HepG2 (cell line): ENCODE measurements around the gene EPB42.

Experiments
- ARID3A ChIP-seq: IDR thresholded peaks from 2 replicates; pipeline ENCODE4 v1.6.1; 2012; ENCODE audit warnings: low read depth, low read length, improper control_type of control experiment
- CTCF ChIP-seq: sonication (generic); formaldehyde crosslinking; IDR thresholded peaks from 2 replicates; pipeline ENCODE4 v1.5.0; 2020; ENCODE audit warnings: mild to moderate bottlenecking, missing genetic modification reagents, moderate library complexity
- DNMT3B ChIP-seq: conservative IDR thresholded peaks from 2 replicates; pipeline ENCODE4 v1.6.1; 2016; ENCODE audit warnings: missing biosample characterization, control low read depth
- HNRNPUL1 ChIP-seq: fragments of 200-400 bp; formaldehyde crosslinking; IDR thresholded peaks from 2 replicates; pipeline ENCODE4 v1.6.1; 2017; ENCODE audit warnings: low read depth, mild to moderate bottlenecking, low read length, moderate library complexity
- JUN ChIP-seq: sonication (generic); formaldehyde crosslinking; IDR thresholded peaks from 2 replicates; pipeline ENCODE4 v1.4.0; 2020; ENCODE audit warnings: mild to moderate bottlenecking, missing genetic modification reagents
- MED1 ChIP-seq: sonication (generic); formaldehyde crosslinking; IDR thresholded peaks from 2 replicates; pipeline ENCODE4 v1.4.0; 2020; ENCODE audit warnings: missing genetic modification reagents
- NR1H2 ChIP-seq: sonication (generic); formaldehyde crosslinking; IDR thresholded peaks from 2 replicates; pipeline ENCODE4 v1.8.1; 2022; ENCODE audit warnings: low read depth, missing genetic modification reagents, borderline replicate concordance
- PHB2 ChIP-seq: fragments of 450-650 bp; IDR thresholded peaks from 2 replicates; pipeline ENCODE4 v1.6.1; 2018; ENCODE audit not compliant: partially characterized antibody
- SP2 ChIP-seq: sonication (generic); formaldehyde crosslinking; IDR thresholded peaks from 2 replicates; pipeline ENCODE4 v1.5.1; 2020; ENCODE audit warnings: mild to moderate bottlenecking, missing genetic modification reagents
- TBP ChIP-seq: sonication (generic); formaldehyde crosslinking; IDR thresholded peaks from 2 replicates; pipeline ENCODE4 v1.5.0; 2020; ENCODE audit warnings: missing genetic modification reagents
- ZNF138 ChIP-seq: sonication (generic); formaldehyde crosslinking; IDR thresholded peaks from 2 replicates; pipeline ENCODE4 v1.5.0; 2020; ENCODE audit warnings: mild to moderate bottlenecking, low read depth, missing genetic modification reagents
- TF ChIP-seq, protein P1 (sequence below): fragments of 450-650 bp; IDR thresholded peaks from 2 replicates; pipeline ENCODE4 v1.6.1; 2016
- TF ChIP-seq, protein P2 (sequence below): sonication (generic); formaldehyde crosslinking; IDR thresholded peaks from 2 replicates; pipeline ENCODE4 v1.4.0; 2020; ENCODE audit warnings: missing genetic modification reagents
- TF ChIP-seq, protein P3 (sequence below): sonication (generic); formaldehyde crosslinking; IDR thresholded peaks from 2 replicates; pipeline ENCODE4 v1.9.0; 2021; ENCODE audit warnings: missing genetic modification reagents, borderline replicate concordance

- TF ChIP-seq NR1H2 (no peak), CTCF (CRISPR knock-in tag) (no peak), PHB2 (no peak), SP2 (CRISPR knock-in tag) (no peak), DNMT3B (no peak), HNRNPUL1 (no peak), ARID3A (no peak), MED1 (CRISPR knock-in tag) (no peak), ZNF138 (CRISPR knock-in tag) (no peak), JUN (CRISPR knock-in tag) (no peak), TBP (no peak)
- TF ChIP-seq, protein P1, sequence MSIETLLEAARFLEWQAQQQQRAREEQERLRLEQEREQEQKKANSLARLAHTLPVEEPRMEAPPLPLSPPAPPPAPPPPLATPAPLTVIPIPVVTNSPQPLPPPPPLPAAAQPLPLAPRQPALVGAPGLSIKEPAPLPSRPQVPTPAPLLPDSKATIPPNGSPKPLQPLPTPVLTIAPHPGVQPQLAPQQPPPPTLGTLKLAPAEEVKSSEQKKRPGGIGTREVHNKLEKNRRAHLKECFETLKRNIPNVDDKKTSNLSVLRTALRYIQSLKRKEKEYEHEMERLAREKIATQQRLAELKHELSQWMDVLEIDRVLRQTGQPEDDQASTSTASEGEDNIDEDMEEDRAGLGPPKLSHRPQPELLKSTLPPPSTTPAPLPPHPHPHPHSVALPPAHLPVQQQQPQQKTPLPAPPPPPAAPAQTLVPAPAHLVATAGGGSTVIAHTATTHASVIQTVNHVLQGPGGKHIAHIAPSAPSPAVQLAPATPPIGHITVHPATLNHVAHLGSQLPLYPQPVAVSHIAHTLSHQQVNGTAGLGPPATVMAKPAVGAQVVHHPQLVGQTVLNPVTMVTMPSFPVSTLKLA: no peak
- TF ChIP-seq, protein P2, sequence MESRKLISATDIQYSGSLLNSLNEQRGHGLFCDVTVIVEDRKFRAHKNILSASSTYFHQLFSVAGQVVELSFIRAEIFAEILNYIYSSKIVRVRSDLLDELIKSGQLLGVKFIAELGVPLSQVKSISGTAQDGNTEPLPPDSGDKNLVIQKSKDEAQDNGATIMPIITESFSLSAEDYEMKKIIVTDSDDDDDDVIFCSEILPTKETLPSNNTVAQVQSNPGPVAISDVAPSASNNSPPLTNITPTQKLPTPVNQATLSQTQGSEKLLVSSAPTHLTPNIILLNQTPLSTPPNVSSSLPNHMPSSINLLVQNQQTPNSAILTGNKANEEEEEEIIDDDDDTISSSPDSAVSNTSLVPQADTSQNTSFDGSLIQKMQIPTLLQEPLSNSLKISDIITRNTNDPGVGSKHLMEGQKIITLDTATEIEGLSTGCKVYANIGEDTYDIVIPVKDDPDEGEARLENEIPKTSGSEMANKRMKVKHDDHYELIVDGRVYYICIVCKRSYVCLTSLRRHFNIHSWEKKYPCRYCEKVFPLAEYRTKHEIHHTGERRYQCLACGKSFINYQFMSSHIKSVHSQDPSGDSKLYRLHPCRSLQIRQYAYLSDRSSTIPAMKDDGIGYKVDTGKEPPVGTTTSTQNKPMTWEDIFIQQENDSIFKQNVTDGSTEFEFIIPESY (CRISPR knock-in tag): no peak
- TF ChIP-seq, protein P3, sequence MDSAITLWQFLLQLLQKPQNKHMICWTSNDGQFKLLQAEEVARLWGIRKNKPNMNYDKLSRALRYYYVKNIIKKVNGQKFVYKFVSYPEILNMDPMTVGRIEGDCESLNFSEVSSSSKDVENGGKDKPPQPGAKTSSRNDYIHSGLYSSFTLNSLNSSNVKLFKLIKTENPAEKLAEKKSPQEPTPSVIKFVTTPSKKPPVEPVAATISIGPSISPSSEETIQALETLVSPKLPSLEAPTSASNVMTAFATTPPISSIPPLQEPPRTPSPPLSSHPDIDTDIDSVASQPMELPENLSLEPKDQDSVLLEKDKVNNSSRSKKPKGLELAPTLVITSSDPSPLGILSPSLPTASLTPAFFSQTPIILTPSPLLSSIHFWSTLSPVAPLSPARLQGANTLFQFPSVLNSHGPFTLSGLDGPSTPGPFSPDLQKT (CRISPR knock-in tag): no peak
Measured at GRCh38 chr15:43207024-43207423, 13.8 kb downstream of the EPB42 start.
